Peyer's patch (tissue), 4 donors: ENCODE measurements around the gene AGPS.

ENCODE experiments used
- POLR2A ChIP-seq, 2 donors: fragments of 450-650 bp; IDR thresholded peaks; one replicate each; pipeline ENCODE4 v1.5.1; 2017; ENCODE audit warnings: antibody characterized with exemption in 2 of 2, mild to moderate bottlenecking in 2 of 2, moderate library complexity in 2 of 2
- TF ChIP-seq, protein P1 (sequence below), 6 experiments: fragments of 450-650 bp in 4 of 6; fragments of 200-600 bp in 2 of 6; sonication (generic) in 1 of 6; IDR thresholded peaks; one replicate each; pipeline ENCODE4 v1.5.1; 2017 to 2019; ENCODE audit warnings: antibody characterized with exemption in 6 of 6, mild to moderate bottlenecking in 3 of 6, moderate library complexity in 1 of 6

DNA sequence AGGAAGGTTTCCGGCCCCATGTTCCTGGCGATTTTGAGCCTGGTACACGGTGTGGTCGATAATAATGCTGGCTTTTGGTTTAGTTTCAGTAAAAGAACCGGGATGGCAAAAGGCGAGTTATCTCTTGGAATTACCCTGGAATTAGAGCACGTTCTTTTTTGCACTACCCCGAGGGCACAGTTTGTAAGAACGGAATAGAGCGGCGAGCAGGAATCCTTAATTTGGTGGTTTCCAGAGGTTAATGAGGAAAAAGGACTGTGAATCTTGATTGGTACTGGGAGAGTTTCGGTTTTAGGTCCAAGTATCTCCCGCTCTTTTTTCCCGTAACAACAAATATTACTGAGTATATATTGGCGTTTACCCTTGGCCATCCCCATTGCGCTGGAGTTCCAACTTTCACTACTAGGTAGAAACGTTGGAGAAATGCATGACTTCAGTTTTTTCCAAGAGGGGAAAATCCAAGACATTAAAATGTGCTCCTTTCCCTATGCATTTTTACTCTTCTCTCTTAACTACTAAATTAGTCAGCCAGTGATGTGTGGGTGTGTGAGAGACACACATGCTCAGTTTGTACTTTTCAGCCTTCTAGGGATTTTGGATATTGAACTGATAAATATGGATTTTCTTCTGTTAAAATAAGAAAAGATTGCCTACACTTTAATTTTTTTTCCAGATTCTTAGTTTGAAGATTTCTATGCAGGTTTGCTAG lies 160.8 kb downstream of the AGPS start:
- TF ChIP-seq, protein P1, sequence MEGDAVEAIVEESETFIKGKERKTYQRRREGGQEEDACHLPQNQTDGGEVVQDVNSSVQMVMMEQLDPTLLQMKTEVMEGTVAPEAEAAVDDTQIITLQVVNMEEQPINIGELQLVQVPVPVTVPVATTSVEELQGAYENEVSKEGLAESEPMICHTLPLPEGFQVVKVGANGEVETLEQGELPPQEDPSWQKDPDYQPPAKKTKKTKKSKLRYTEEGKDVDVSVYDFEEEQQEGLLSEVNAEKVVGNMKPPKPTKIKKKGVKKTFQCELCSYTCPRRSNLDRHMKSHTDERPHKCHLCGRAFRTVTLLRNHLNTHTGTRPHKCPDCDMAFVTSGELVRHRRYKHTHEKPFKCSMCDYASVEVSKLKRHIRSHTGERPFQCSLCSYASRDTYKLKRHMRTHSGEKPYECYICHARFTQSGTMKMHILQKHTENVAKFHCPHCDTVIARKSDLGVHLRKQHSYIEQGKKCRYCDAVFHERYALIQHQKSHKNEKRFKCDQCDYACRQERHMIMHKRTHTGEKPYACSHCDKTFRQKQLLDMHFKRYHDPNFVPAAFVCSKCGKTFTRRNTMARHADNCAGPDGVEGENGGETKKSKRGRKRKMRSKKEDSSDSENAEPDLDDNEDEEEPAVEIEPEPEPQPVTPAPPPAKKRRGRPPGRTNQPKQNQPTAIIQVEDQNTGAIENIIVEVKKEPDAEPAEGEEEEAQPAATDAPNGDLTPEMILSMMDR (IDR thresholded peaks at IDR 0.05) = no peak
- peak in 1 of 2 donors; percentile 14 for TF ChIP-seq POLR2A (IDR thresholded peaks at IDR 0.05)
